HG02798 (cell line): ENCODE results near the gene RALGAPA1.
"Not testable (repeated sequence)": the region's sequence is repeated elsewhere in the genome, so short reads cannot be mapped to it uniquely, and the experiment has no call there.

Experiments
- ATAC-seq: cut with Tn5 transposase; IDR thresholded peaks from one replicate; pipeline ENCODE4 v1.9.1; 2021; ENCODE audit warnings: mild to moderate bottlenecking; ENCODE audit not compliant: unreplicated experiment, poor library complexity

Gene RALGAPA1

GRCh38 chr14:35766700-35767082 lies 42.4 kb downstream of the RALGAPA1 start:
- no peak for ATAC-seq

DNA sequence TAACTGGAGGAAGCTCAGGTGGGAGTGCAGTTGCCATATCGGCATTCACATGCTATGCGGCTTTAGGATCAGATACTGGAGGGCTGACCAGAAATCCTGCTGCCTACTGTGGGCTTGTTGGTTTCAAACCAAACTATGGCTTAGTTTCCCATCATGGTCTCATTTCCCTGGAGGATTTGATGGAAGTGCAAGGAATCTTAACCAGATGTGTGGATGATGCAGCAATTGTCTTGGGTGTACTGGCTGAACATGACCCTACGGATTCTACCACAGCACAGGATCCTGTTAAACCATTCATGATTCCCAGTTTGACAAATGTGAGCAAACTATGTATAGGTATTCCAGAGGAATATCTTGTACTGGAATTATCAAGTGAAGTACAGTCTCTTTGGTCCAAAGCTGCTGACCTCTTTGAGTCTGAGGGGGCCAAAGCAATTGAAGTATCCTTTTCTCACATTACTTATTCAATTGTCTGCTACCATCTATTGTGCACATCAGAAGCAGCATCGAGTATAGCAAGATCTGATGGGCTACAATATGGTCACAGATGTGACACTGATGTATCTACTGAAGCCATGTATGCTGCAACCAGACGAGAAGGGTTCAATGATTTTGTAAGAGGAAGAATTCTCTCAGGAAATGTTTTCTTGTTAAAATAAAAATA lies 42.9 kb downstream of the RALGAPA1 start:
- ATAC-seq: no peak

- no peak for ATAC-seq
Measured at GRCh38 chr14:35761922-35762321, 47.2 kb downstream of the RALGAPA1 start.

DNA sequence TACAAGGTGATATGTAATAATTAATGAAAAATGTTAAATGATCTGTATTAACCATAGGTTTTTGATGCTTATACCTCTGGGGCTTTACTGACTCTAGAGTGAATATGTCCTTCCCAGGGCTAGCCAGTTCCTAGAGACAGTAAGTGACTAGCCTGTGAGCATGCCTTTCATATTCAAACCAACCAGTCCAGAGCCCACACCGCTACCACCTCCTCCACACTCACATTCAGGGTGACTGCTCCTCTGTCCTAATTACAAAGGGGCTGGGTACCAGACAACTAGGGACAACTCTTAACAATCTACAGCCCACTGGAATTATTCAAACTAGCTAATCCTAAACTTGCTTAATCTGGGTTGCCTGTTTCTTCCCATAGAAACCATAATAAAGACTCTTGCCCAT lies 49.0 kb downstream of the RALGAPA1 start:
- ATAC-seq: no peak

DNA sequence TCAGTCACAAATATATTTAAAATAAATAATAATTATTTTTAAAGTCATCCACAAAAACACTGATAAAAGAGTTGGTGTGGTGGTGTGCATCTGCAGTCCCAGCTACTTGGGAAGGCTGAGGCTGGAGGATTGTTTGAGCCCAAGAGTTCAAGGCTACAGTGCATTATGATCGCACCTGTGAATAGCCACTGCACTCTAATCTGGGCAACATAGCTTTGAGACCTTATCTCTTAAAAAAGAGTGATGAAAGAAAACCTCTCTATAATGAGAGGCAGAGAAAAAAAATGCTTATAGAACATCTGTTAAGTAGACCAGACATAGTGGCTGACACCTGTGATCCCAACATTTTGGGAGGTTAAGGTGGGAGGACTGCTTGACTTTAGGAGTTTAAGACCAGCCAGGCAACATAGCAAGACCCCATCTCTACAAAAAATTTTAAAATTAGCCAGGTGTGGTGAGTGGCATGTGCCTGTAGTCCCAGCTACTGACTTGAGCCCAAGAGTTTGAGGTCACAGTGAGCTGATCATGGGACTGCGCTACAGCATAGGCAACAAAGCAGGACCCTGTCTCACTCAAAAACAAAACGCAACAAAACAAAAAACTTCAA lies 50.5 kb downstream of the RALGAPA1 start:
- no peak for ATAC-seq

DNA sequence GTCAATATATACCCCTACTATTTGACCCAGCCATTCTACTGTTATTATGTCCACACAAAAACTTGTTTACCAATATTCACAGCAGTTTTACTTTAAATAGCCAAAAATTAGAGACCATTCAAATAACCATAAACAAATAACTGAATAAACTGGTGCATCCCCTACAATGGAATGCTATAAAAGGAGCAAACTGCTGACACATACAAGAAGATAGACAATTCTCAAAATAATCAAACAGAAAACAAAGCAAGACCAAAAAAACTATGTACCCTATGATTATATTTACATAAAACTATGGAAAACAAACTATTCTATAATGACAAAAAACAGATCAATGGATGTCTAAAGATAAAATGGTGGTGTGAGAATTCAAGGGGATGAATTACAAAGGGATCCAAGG lies 54.4 kb downstream of the RALGAPA1 start:
- ATAC-seq: no peak

DNA sequence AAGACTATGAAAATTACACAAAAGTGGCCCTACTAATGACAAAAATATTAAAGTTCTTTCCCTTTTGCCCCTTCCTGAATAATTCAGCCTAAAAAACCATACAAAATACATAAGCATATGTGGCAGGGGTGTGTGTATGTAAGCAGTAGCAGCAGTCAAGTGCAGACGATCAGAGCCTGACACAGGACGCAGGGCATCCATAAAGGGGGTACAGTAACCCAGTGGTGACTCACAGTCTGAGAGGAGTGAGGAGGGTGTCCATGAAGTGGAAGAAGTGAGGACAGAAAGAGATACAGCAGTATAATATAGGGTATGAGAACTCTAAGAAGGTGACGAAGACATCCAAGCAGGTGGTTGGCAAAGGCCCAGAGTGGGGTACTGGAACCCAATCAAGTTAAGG lies 56.7 kb downstream of the RALGAPA1 start:
- ATAC-seq: no peak

- no peak for ATAC-seq
Measured at GRCh38 chr14:35750202-35750904, 58.7 kb downstream of the RALGAPA1 start.

GRCh38 chr14:35747379-35747778 lies 61.7 kb downstream of the RALGAPA1 start:
- no peak for ATAC-seq

DNA sequence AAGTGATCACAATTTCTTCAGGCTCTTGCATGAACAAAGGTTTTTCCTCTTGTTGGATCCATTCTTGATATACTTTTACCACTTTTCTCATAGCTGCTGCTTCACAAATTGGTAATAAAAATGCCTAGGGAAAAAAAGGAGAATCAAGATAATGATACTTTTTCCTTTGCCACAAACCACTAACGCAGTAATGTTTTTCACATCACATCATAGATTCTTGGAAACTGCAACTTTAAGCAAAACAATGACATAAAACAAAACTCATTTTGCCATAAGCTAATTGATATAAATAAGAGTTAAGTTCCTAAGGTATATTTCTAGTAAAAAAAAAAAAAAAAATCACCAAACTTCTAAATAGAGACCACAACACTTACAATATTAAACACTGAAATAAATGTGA lies 66.7 kb downstream of the RALGAPA1 start:
- no peak for ATAC-seq

GRCh38 chr14:35742032-35742371 lies 67.1 kb downstream of the RALGAPA1 start:
- ATAC-seq: no peak

- no peak for ATAC-seq
Measured at GRCh38 chr14:35741345-35742031, 67.6 kb downstream of the RALGAPA1 start.

- ATAC-seq: no peak
Measured at GRCh38 chr14:35740215-35740614, 68.9 kb downstream of the RALGAPA1 start.

- ATAC-seq: not testable (repeated sequence)
Measured at GRCh38 chr14:35735163-35735562, 73.9 kb downstream of the RALGAPA1 start.

DNA sequence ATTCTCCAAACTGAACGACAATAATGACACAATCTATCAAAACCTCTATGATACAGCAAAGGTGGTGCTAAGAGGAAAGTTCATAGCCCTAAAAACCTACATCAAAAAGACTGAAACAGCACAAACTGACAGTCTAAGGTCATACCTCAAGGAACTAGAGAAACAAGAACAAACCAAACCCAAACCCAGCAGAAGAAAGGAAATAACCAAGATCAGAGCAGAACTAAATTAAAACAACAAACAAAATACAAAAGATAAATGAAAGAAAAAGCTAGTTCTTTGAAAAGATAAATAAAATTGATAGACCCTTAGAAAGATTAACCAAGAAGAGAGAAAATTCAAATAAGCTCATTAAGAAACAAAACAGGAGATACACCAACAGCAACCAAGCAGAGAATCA lies 75.6 kb downstream of the RALGAPA1 start:
- ATAC-seq: not testable (repeated sequence)

- ATAC-seq: no peak
Measured at GRCh38 chr14:35730871-35731270, 78.2 kb downstream of the RALGAPA1 start.

GRCh38 chr14:35727764-35728163 lies 81.3 kb downstream of the RALGAPA1 start:
- ATAC-seq: no peak

DNA sequence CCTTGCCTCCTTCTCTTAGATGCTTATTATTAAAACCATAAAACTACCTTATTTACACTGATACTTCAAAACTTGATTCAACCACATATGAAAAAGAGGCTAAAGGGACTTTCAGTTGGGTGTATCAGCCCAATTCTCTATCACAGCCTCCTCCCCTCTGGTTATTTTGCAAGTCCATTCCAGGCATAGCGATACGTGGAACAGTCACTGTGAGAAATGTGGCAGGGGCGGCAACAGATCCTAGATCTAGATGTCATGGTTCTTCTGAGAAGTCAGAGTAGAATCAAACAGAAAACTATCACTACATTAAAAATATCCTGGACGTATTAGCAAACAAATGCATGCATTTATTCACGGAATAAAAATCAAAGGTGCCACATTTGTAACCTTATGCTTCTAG lies 83.2 kb downstream of the RALGAPA1 start:
- ATAC-seq: no peak

- ATAC-seq: no peak
Measured at GRCh38 chr14:35715079-35715478, 94.0 kb downstream of the RALGAPA1 start.

DNA sequence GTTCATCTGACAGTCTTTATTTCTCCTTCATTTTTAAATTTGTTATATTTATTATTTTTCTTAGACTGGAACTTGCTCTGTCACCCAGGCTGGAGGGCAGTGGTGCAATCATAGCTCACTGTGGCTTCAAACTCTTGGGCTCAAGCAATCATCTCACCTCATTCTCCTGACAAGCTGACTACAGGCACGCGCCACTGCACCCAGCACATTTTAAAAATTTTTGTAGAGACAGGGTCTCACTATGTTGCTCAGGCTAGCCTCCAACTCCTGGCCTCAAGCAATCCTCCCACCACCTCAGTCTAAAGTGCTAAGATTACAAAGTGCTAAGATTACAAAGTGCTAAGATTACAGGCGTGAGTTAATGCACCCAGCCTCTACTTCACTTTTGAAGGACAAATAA lies 96.6 kb downstream of the RALGAPA1 start:
- no peak for ATAC-seq

- no peak for ATAC-seq
Measured at GRCh38 chr14:35708062-35708461, 101.0 kb downstream of the RALGAPA1 start.
